Mesendoderm (in vitro differentiated cells): ENCODE results near the gene GDF15.
A peak's percentile ranks its signal among the peaks of the same experiment; 100 is the strongest.
"Not testable (repeated sequence)": the region's sequence is repeated elsewhere in the genome, so short reads cannot be mapped to it uniquely, and the experiment has no call there.

Experiments used
- DNase-seq: peaks from one replicate; pipeline ENCODE4 v3.0.0; 2013
- H2AK5ac ChIP-seq: 2 replicates; pipeline ENCODE4 v1.6.1; 2013; ENCODE audit warnings: low read length, inconsistent platforms
- H2BK120ac ChIP-seq: 2 replicates; pipeline ENCODE4 v1.6.1; 2013; ENCODE audit warnings: low read depth, mild to moderate bottlenecking, low read length, moderate library complexity, mixed read lengths
- H2BK15ac ChIP-seq: replicated peaks from 2 replicates; pipeline ENCODE4 v1.6.1; 2013; ENCODE audit warnings: low read depth, mild to moderate bottlenecking, moderate library complexity
- H2BK5ac ChIP-seq: 2 replicates; pipeline ENCODE4 v1.6.1; 2013; ENCODE audit warnings: low read length, inconsistent platforms
- H3K18ac ChIP-seq: 2 replicates; pipeline ENCODE4 v1.6.1; 2013; ENCODE audit warnings: mild to moderate bottlenecking, low read length, mixed read lengths
- H3K23ac ChIP-seq: one replicate; pipeline ENCODE4 v1.6.1; 2013; ENCODE audit warnings: low read length
- H3K27ac ChIP-seq: 2 replicates; pipeline ENCODE4 v1.5.1; 2013; ENCODE audit warnings: low read depth, mild to moderate bottlenecking, inconsistent platforms, low read length, moderate library complexity
- H3K27me3 ChIP-seq: 2 replicates; pipeline ENCODE4 v1.6.1; 2013; ENCODE audit warnings: low read length, control low read depth, mild to moderate bottlenecking, inconsistent platforms; ENCODE audit not compliant: insufficient read depth, poor library complexity
- H3K36me3 ChIP-seq: 2 replicates; pipeline ENCODE4 v1.6.1; 2013; ENCODE audit warnings: low read length, inconsistent platforms; ENCODE audit not compliant: control insufficient read depth, insufficient read depth
- H3K4ac ChIP-seq: one replicate; pipeline ENCODE4 v1.6.1; 2013; ENCODE audit warnings: low read depth, mild to moderate bottlenecking, low read length, moderate library complexity
- H3K4me1 ChIP-seq: 2 replicates; pipeline ENCODE4 v1.6.1; 2013; ENCODE audit warnings: low read depth, low read length, inconsistent platforms; ENCODE audit not compliant: control insufficient read depth
- H3K4me2 ChIP-seq: 2 replicates; pipeline ENCODE4 v1.6.1; 2013; ENCODE audit warnings: low read length
- H3K4me3 ChIP-seq: 2 replicates; pipeline ENCODE4 v1.5.1; 2013; ENCODE audit warnings: mild to moderate bottlenecking, low read length
- H3K56ac ChIP-seq: one replicate; pipeline ENCODE4 v1.6.1; 2013; ENCODE audit warnings: low read length
- H3K79me1 ChIP-seq: 2 replicates; pipeline ENCODE4 v1.6.1; 2013; ENCODE audit warnings: low read length, inconsistent platforms
- H3K79me2 ChIP-seq: 2 replicates; pipeline ENCODE4 v1.6.1; 2013; ENCODE audit warnings: mild to moderate bottlenecking, low read length; ENCODE audit not compliant: control insufficient read depth, insufficient read depth
- H3K9ac ChIP-seq: 2 replicates; pipeline ENCODE4 v1.6.1; 2013; ENCODE audit warnings: low read length, inconsistent platforms
- H4K5ac ChIP-seq: one replicate; pipeline ENCODE4 v1.6.1; 2013; ENCODE audit warnings: low read length
- H4K8ac ChIP-seq: one replicate; pipeline ENCODE4 v1.6.1; 2013; ENCODE audit warnings: low read depth, mild to moderate bottlenecking, control low read depth, low read length, moderate library complexity
- WGBS: extraction: QIAGEN DNeasy Blood & Tissue Kit; methylation state at CpG from one replicate; pipeline ENCODE4 v1.1.7; 2013; ENCODE audit warnings: low lambda C conversion rate, missing lambda C conversion rate; ENCODE audit not compliant: insufficient coverage; ENCODE audit errors: extremely low coverage; 5-methylcytosine and 5-hydroxymethylcytosine counted together

GDF15 gene

GRCh38 chr19:18361646-18362045 is 24.3 kb upstream of the GDF15 start:
- no peaks in the 10 kb centered on the region for H3K79me1 ChIP-seq
- DNase-seq, result no peak
- no peak overlapping the region for H3K4ac ChIP-seq
- H2BK120ac ChIP-seq, result no peak overlapping the region
- H3K23ac ChIP-seq, result no peak overlapping the region
- no peak overlapping the region for H2AK5ac ChIP-seq
- H3K56ac ChIP-seq, result no peak overlapping the region
- no peaks in the 10 kb centered on the region for H3K79me2 ChIP-seq
- H3K4me2 ChIP-seq, result no peak overlapping the region
- no peak overlapping the region for H2BK5ac ChIP-seq
- H3K4me1 ChIP-seq, result peaks cover 4% of the 10 kb centered on the region
- H3K18ac ChIP-seq, result no peak overlapping the region
- H3K27ac ChIP-seq, result no peak overlapping the region
- no CpG with 5 or more reads among the region's 8 CpGs for WGBS
- H3K9ac ChIP-seq, result no peak overlapping the region
- H3K36me3 ChIP-seq, result no peaks in the 10 kb centered on the region
- H4K5ac ChIP-seq, result no peak overlapping the region
- H4K8ac ChIP-seq, result no peak overlapping the region
- H3K4me3 ChIP-seq, result no peak overlapping the region
- no peak overlapping the region for H2BK15ac ChIP-seq
- H3K27me3 ChIP-seq, result no peaks in the 10 kb centered on the region

DNA sequence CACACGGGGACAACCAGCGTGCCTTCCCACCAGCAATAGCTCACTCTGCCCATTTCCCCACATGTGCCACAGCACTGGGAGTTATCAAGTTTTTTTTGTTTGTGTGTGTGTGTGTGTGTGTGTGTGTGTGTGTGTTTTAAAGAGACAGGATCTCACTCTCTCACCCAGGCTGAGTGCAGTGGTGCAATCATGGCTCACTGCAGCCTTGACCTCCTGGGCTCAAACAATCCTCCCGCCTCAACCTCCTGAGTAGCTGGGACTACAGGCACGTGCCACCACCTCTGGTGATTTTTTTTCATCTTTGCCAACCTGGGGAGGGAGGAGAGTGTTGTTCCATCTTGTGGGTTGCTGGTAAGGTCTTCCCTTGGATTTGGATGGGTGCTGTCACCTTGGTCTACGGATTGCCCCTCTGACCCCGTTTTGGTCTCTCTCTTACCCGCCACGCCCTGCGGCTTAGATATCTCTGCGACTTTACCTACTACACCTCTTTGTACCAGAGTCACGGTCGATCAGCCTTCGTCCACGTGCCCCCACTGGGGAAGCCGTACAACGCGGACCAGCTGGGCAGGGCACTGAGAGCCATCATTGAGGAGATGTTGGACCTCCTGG is 22.9 kb upstream of the GDF15 start:
- no peak overlapping the region for H3K23ac ChIP-seq
- DNase-seq, result no peak
- H3K27me3 ChIP-seq, result no peaks in the 10 kb centered on the region
- H3K4me3 ChIP-seq, result no peak overlapping the region
- peak overlapping the region; percentile 88 for H2AK5ac ChIP-seq
- H2BK5ac ChIP-seq, result peak overlapping the region; percentile 41
- no peak overlapping the region for H4K8ac ChIP-seq
- no CpG with 5 or more reads among the region's 17 CpGs for WGBS
- H2BK15ac ChIP-seq, result no peak overlapping the region
- peak overlapping the region; percentile 6 for H2BK120ac ChIP-seq
- H3K56ac ChIP-seq, result peak overlapping the region; percentile 49
- no peak overlapping the region for H3K4me2 ChIP-seq
- no peak overlapping the region for H3K9ac ChIP-seq
- peak overlapping the region; percentile 82 for H3K18ac ChIP-seq
- no peaks in the 10 kb centered on the region for H3K79me2 ChIP-seq
- H3K79me1 ChIP-seq, result no peaks in the 10 kb centered on the region
- H3K4ac ChIP-seq, result peak overlapping the region; percentile 41
- no peak overlapping the region for H4K5ac ChIP-seq
- H3K36me3 ChIP-seq, result no peaks in the 10 kb centered on the region
- peaks cover 4% of the 10 kb centered on the region for H3K4me1 ChIP-seq
- peak overlapping the region; percentile 20 for H3K27ac ChIP-seq

DNA sequence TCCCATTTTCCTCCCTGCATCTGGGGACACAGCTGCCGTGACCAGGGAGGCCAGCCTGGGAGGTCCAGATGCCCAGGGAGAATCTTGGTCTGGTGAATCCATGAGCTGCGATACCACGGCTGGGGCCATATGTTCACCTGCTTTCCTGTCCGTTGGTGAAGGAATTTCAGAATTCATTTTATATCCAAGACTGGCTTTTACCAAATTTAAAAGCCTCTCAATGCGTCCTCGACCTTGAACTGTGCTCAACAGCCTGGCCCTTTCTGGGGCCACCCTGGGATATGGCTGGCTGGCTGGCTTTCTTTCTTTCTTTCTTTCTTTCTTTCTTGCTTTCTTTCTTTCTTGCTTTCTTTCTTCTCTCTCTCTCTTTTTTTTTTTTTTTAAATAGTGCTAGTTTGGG is 22.2 kb upstream of the GDF15 start:
- DNase-seq, result no peak
- no peak overlapping the region for H3K23ac ChIP-seq
- no CpG with 5 or more reads among the region's 6 CpGs for WGBS
- H3K4ac ChIP-seq, result peak overlapping the region; percentile 41
- H3K4me1 ChIP-seq, result peaks cover 4% of the 10 kb centered on the region
- H3K18ac ChIP-seq, result peak overlapping the region; percentile 82
- no peaks in the 10 kb centered on the region for H3K79me2 ChIP-seq
- no peak overlapping the region for H3K4me3 ChIP-seq
- peak overlapping the region; percentile 42 for H3K56ac ChIP-seq
- H3K27ac ChIP-seq, result peak overlapping the region; percentile 54
- H3K27me3 ChIP-seq, result no peaks in the 10 kb centered on the region
- H3K79me1 ChIP-seq, result no peaks in the 10 kb centered on the region
- no peak overlapping the region for H2BK15ac ChIP-seq
- no peak overlapping the region for H4K8ac ChIP-seq
- H3K36me3 ChIP-seq, result no peaks in the 10 kb centered on the region
- H2AK5ac ChIP-seq, result peak overlapping the region; percentile 38
- H3K4me2 ChIP-seq, result no peak overlapping the region
- H2BK5ac ChIP-seq, result peak overlapping the region; percentile 50
- peak overlapping the region; percentile 47 for H2BK120ac ChIP-seq
- no peak overlapping the region for H4K5ac ChIP-seq
- H3K9ac ChIP-seq, result no peak overlapping the region

DNA sequence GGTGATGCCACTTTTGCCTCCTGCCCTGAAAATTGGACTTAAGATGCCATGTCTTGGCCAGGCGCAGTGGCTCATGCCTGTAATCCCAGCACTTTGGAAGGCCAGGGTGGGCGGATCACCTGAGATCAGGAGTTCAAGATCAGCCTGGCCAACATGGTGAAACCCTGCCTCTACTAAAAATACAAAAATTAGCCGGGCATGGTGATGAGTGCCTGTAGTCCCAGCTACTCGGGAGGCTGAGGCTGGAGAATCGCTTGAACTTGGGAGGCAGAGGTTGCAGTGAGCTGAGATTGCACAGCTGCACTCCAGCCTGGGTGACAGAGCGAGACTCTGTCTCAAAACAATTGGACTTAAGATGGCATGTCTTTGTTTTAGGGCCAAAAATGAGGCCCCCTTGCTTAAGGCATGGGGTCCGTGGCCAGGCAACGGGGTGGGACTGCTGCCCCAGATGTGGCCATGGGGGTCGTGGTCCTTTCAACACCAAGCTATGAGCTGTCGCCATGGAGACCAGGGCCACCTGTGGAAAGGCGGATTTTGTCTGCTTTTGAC is 21.6 kb upstream of the GDF15 start:
- Histone ChIP-seq H2BK5ac (peak overlapping the region; percentile 96), H2AK5ac (peak overlapping the region; percentile 48), H3K18ac (peak overlapping the region; percentile 66), H3K9ac (peak overlapping the region; percentile 17), H3K4ac (peak overlapping the region; percentile 84), H3K27ac (peak overlapping the region; percentile 54), H2BK120ac (peak overlapping the region; percentile 66), H3K56ac (peak overlapping the region; percentile 85)
- not testable (repeated sequence) for H2BK15ac ChIP-seq, H4K5ac ChIP-seq, H3K4me1 ChIP-seq, H3K36me3 ChIP-seq, H3K4me2 ChIP-seq, H3K79me2 ChIP-seq, H4K8ac ChIP-seq, H3K79me1 ChIP-seq, H3K27me3 ChIP-seq, H3K4me3 ChIP-seq, H3K23ac ChIP-seq
- WGBS, result no CpG with 5 or more reads among the region's 11 CpGs
- DNase-seq, result peak; percentile 43

GRCh38 chr19:18364826-18365528 is 21.0 kb upstream of the GDF15 start:
- DNase-seq, result peak; percentile 99
- no peaks in the 10 kb centered on the region for H3K27me3 ChIP-seq
- H3K23ac ChIP-seq, result no peak overlapping the region
- no peak overlapping the region for H3K4me3 ChIP-seq
- no peak overlapping the region for H3K4me2 ChIP-seq
- peak overlapping the region; percentile 85 for H3K56ac ChIP-seq
- H4K8ac ChIP-seq, result no peak overlapping the region
- peak overlapping the region; percentile 97 for H2BK120ac ChIP-seq
- no peak overlapping the region for H2AK5ac ChIP-seq
- H2BK15ac ChIP-seq, result no peak overlapping the region
- peak overlapping the region; percentile 89 for H3K4ac ChIP-seq
- H2BK5ac ChIP-seq, result peak overlapping the region; percentile 96
- no peak overlapping the region for H3K9ac ChIP-seq
- H3K36me3 ChIP-seq, result no peaks in the 10 kb centered on the region
- peak overlapping the region; percentile 31 for H3K18ac ChIP-seq
- no peaks in the 10 kb centered on the region for H3K79me2 ChIP-seq
- H3K27ac ChIP-seq, result peak overlapping the region; percentile 55
- no peaks in the 10 kb centered on the region for H3K79me1 ChIP-seq
- no CpG with 5 or more reads among the region's 15 CpGs for WGBS
- H3K4me1 ChIP-seq, result peaks cover 4% of the 10 kb centered on the region
- H4K5ac ChIP-seq, result no peak overlapping the region
